H1 (cell line): Measurements from ENCODE around the gene ATP5MC2. TPM values are rescaled to one million over a fixed set of nuclear protein-coding genes. Genes with fewer than 3 reads are reported as not detected.
"Not testable (repeated sequence)": the region's sequence is repeated elsewhere in the genome, so short reads cannot be mapped to it uniquely, and the experiment has no call there.

Experiments
- CTCF ChIA-PET: fragments of 300-600 bp; sonication (Branson Sonifier 250); formaldehyde crosslinking; loops from one replicate; lab custom pipeline; 2021; ENCODE audit not compliant: partially characterized antibody; lab: Charles Lee
- POLR2A ChIA-PET: fragments of 300-600 bp; sonication (Branson Sonifier 250); formaldehyde crosslinking; loops from one replicate; lab custom pipeline; 2021; ENCODE audit warnings: inconsistent platforms; ENCODE audit not compliant: partially characterized antibody; lab: Charles Lee
- DNase-seq, 2 experiments: peaks; one replicate each; pipeline versions ENCODE4 v3.0.0 to v3.0.0-alpha.2; 2010 to 2022; ENCODE audit warnings: low spot score in 2 of 2, low read depth in 1 of 2, mixed read lengths in 1 of 2
- FAIRE-seq: peaks from 2 replicates; lab custom pipeline; 2011; peaks lifted over from hg19 to GRCh38; lab: Jason Lieb, UNC
- H2AFZ ChIP-seq: 2 replicates; pipeline ENCODE4 v1.8.1; 2012; ENCODE audit warnings: low read length, inconsistent platforms
- H2AK5ac ChIP-seq: 2 replicates; pipeline ENCODE4 v1.6.1; 2013; ENCODE audit warnings: low read depth, low read length
- H2BK120ac ChIP-seq: replicated peaks from 2 replicates; pipeline ENCODE3; 2013; ENCODE audit warnings: low read depth, low read length, inconsistent platforms
- H2BK12ac ChIP-seq: 2 replicates; pipeline ENCODE4 v1.6.1; 2013; ENCODE audit warnings: low read depth, low read length
- H2BK15ac ChIP-seq: 2 replicates; pipeline ENCODE4 v1.6.1; 2013; ENCODE audit warnings: low read length
- H2BK20ac ChIP-seq: 2 replicates; pipeline ENCODE4 v1.6.1; 2013; ENCODE audit warnings: low read length
- H2BK5ac ChIP-seq: 2 replicates; pipeline ENCODE4 v1.6.1; 2013; ENCODE audit warnings: low read depth, low read length
- H3K14ac ChIP-seq: 2 replicates; pipeline ENCODE4 v1.6.1; 2013; ENCODE audit warnings: inconsistent platforms; ENCODE audit not compliant: insufficient read length
- H3K18ac ChIP-seq: 2 replicates; pipeline ENCODE4 v1.6.1; 2013; ENCODE audit warnings: low read length; ENCODE audit errors: extremely low read depth
- H3K23ac ChIP-seq: 2 replicates; pipeline ENCODE4 v1.6.1; 2013; ENCODE audit warnings: inconsistent platforms; ENCODE audit not compliant: insufficient read length
- H3K23me2 ChIP-seq: 2 replicates; pipeline ENCODE4 v1.6.1; 2013; ENCODE audit warnings: low read depth, low read length
- H3K27ac ChIP-seq: 2 replicates; pipeline ENCODE4 v1.6.1; 2011; ENCODE audit warnings: low read depth, low read length, inconsistent platforms
- H3K27me3 ChIP-seq, 4 experiments: replicated peaks in 1 of 4; 1 replicate in 1 of 4; 2 replicates in 3 of 4; pipeline versions ENCODE4 v1.6.1 to v1.8.1; 2011 to 2013; ENCODE audit warnings: low read length in 3 of 4, mild to moderate bottlenecking in 3 of 4, inconsistent platforms in 2 of 4, mixed read lengths in 2 of 4, moderate library complexity in 1 of 4; ENCODE audit not compliant: control insufficient read depth in 3 of 4, insufficient read depth in 3 of 4; ENCODE audit errors: extremely low read depth in 1 of 4
- H3K36me3 ChIP-seq, 4 experiments: 2 replicates each; pipeline versions ENCODE4 v1.6.1 to v1.8.1; 2011 to 2013; ENCODE audit warnings: mild to moderate bottlenecking in 4 of 4, low read length in 3 of 4, moderate library complexity in 2 of 4, control low read depth in 1 of 4, inconsistent platforms in 1 of 4; ENCODE audit not compliant: insufficient read depth in 4 of 4, control insufficient read depth in 2 of 4
- H3K4ac ChIP-seq: replicated peaks from 2 replicates; pipeline ENCODE3; 2013; ENCODE audit warnings: low read length, low read depth, mixed read lengths, inconsistent platforms; ENCODE audit not compliant: insufficient read length
- H3K4me1 ChIP-seq, 4 experiments: replicated peaks in 1 of 4; 1 replicate in 1 of 4; 2 replicates in 3 of 4; pipeline versions ENCODE4 v1.6.1 to v1.8.1; 2011 to 2013; ENCODE audit warnings: low read length in 3 of 4, inconsistent platforms in 2 of 4, mixed read lengths in 1 of 4; ENCODE audit not compliant: insufficient read depth in 4 of 4, control insufficient read depth in 3 of 4
- H3K4me2 ChIP-seq, 2 experiments: 2 replicates each; pipeline versions ENCODE4 v1.6.1 to v1.8.1; 2011 to 2013; ENCODE audit warnings: low read depth in 2 of 2, low read length in 2 of 2, control low read depth in 1 of 2, inconsistent platforms in 1 of 2, mild to moderate bottlenecking in 1 of 2; ENCODE audit not compliant: insufficient read depth in 1 of 2
- H3K4me3 ChIP-seq, 4 experiments: fragments of 200-600, 300-600 bp in 1 of 4; sonication (generic), shearing (Covaris generic), sonication (Bioruptor Twin) in 1 of 4; 2 replicates each; pipeline versions ENCODE4 v1.5.1 to v1.8.1; 2011 to 2016; ENCODE audit warnings: low read length in 4 of 4, low read depth in 3 of 4, control low read depth in 2 of 4, inconsistent platforms in 2 of 4, mild to moderate bottlenecking in 2 of 4, mixed read lengths in 1 of 4, moderate library complexity in 1 of 4; ENCODE audit not compliant: insufficient read depth in 2 of 4; ENCODE audit errors: extremely low read depth in 1 of 4
- H3K56ac ChIP-seq: replicated peaks from 2 replicates; pipeline ENCODE3; 2013; ENCODE audit warnings: low read depth, mild to moderate bottlenecking, mixed read lengths, low read length, inconsistent platforms; ENCODE audit not compliant: insufficient read length
- H3K79me1 ChIP-seq: 2 replicates; pipeline ENCODE4 v1.6.1; 2013; ENCODE audit warnings: low read depth, low read length, control low read depth
- H3K79me2 ChIP-seq, 2 experiments: 2 replicates each; pipeline versions ENCODE4 v1.6.1 to v1.8.1; 2012 to 2013; ENCODE audit warnings: low read length in 2 of 2, mild to moderate bottlenecking in 2 of 2, inconsistent platforms in 1 of 2; ENCODE audit not compliant: insufficient read depth in 2 of 2, control insufficient read depth in 1 of 2
- H3K9ac ChIP-seq, 4 experiments: replicated peaks in 1 of 4; 1 replicate in 1 of 4; 2 replicates in 3 of 4; pipeline versions ENCODE4 v1.6.1 to v1.8.1; 2011 to 2013; ENCODE audit warnings: low read depth in 3 of 4, low read length in 3 of 4, control low read depth in 2 of 4, mild to moderate bottlenecking in 2 of 4, moderate library complexity in 2 of 4, inconsistent platforms in 1 of 4; ENCODE audit errors: extremely low read depth in 1 of 4
- H3K9me3 ChIP-seq, 2 experiments: 2 replicates each; pipeline versions ENCODE4 v1.6.1 to v1.8.1; 2012 to 2013; ENCODE audit warnings: mild to moderate bottlenecking in 2 of 2, moderate library complexity in 2 of 2, control low read depth in 1 of 2, inconsistent platforms in 1 of 2, low read depth in 1 of 2, low read length in 1 of 2, mixed read lengths in 1 of 2; ENCODE audit not compliant: insufficient read depth in 2 of 2
- H4K20me1 ChIP-seq, 2 experiments: replicated peaks in 1 of 2; 2 replicates each; pipeline versions ENCODE3 to v1.8.1; 2011 to 2013; ENCODE audit warnings: inconsistent platforms in 2 of 2, low read length in 2 of 2, mild to moderate bottlenecking in 1 of 2; ENCODE audit not compliant: insufficient read depth in 2 of 2, control insufficient read depth in 1 of 2
- H4K5ac ChIP-seq: 2 replicates; pipeline ENCODE4 v1.6.1; 2013; ENCODE audit warnings: low read length, low read depth, mixed read lengths, inconsistent platforms; ENCODE audit not compliant: insufficient read length
- H4K8ac ChIP-seq: 2 replicates; pipeline ENCODE4 v1.8.0; 2013; ENCODE audit warnings: mild to moderate bottlenecking, moderate library complexity, low read length, inconsistent platforms; ENCODE audit not compliant: insufficient read depth; ENCODE audit errors: extremely low read depth
- H4K91ac ChIP-seq: replicated peaks from 2 replicates; pipeline ENCODE3; 2013; ENCODE audit warnings: low read length, mixed read lengths, inconsistent platforms; ENCODE audit not compliant: insufficient read length
- WGBS, 2 experiments: shearing (Covaris generic) in 1 of 2; methylation state at CpG; one replicate each; pipeline versions ENCODE4 v1.1.6 to v1.1.7; 2013 to 2015; ENCODE audit warnings: low lambda C conversion rate in 2 of 2, mixed read lengths in 2 of 2, inconsistent platforms in 1 of 2, low coverage in 1 of 2, missing lambda C conversion rate in 1 of 2; ENCODE audit not compliant: insufficient replicate concordance in 2 of 2, insufficient coverage in 1 of 2, insufficient read length in 1 of 2; ENCODE audit errors: extremely low coverage in 1 of 2, missing lambda C conversion rate in 1 of 2; 5-methylcytosine and 5-hydroxymethylcytosine counted together
- polyA plus RNA-seq, 7 experiments: library from polyadenylated mRNA; depleted of rRNA in 3 of 7; stranded (reverse) in 5 of 7; unstranded in 2 of 7; fragments of >200 nt in 5 of 7; fragments of 200-250 nt in 2 of 7; gene quantifications; 1 replicate in 5 of 7; 2 replicates in 1 of 7; 4 replicates in 1 of 7; pipeline versions ENCODE4 v1.2.1 to v1.2.3, GENCODE V29; 2011 to 2013; ENCODE audit warnings: missing spikeins in 2 of 7, mixed read lengths in 2 of 7
- total RNA-seq: library from RNA; stranded (reverse); fragmentation: NEBNext Ultra II Directional; extraction: Animal tissue kit (Norgen Biotek cat#: 25700); gene quantifications from 2 replicates; pipeline ENCODE4 v1.2.1, GENCODE V29; 2021
- TF ChIP-seq, protein P1 (sequence below): IDR thresholded peaks from 2 replicates; pipeline ENCODE4 v1.6.1; 2012; ENCODE audit warnings: inconsistent platforms

ATP5MC2 gene
- total and polyA plus RNA-seq, 2 of the 8 experiments (the other 6 are each of a cell fraction or from before 2014, with no cell fraction given) = 408 to 952 TPM

DNA sequence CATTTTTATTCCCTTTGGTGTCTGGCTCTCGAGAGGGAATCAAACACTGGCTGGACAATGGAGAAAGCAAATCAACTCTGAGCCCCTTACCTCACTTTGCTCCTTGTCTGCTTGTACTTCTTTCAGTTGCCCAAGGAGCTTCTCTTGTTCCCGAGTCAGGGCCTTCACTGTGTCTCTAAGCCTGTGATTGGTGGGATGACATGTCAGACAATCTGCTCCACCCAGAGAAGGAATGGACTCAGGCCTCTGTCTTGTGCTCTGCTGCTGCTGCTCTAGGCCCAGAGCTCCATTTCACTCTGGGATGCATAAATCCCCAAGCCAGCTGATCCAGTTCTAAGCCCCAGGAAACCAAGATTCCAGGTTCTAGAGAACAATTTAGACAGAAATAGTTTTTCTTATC, 43.8 kb upstream of the ATP5MC2 start (continued):
- TF ChIP-seq, protein P1, sequence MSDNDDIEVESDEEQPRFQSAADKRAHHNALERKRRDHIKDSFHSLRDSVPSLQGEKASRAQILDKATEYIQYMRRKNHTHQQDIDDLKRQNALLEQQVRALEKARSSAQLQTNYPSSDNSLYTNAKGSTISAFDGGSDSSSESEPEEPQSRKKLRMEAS = no peak
- TF ChIP-seq, all 59 proteins: peak for 0

DNA sequence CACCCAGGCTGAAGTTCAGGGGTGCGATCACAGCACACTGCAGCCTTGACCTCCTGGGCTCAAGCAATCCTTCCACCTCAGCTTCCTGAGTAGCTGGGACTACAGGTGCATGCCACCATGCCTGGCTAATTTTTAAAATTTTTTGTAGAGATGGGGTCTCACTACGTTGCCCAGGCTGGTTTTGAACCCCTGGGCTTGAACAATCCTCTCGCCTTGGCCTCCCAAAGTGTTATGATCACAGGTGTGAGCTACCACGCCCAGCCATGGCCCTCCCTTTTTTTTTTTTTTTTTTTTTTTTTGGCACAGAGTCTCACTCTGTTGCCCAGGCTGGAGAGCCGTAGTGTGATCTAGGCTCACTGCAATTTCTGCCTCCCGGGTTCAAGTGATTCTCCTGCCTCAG, 42.7 kb upstream of the ATP5MC2 start:
- H3K79me1 ChIP-seq, H3K9me3 ChIP-seq, FAIRE-seq, H3K4me3 ChIP-seq, H2AK5ac ChIP-seq, H2BK20ac ChIP-seq, H3K4me1 ChIP-seq, H2AFZ ChIP-seq, H2BK15ac ChIP-seq, H3K36me3 ChIP-seq, H3K79me2 ChIP-seq, H3K9ac ChIP-seq, H4K20me1 ChIP-seq, H2BK120ac ChIP-seq, H3K27me3 ChIP-seq, H3K23ac ChIP-seq, H4K91ac ChIP-seq, H4K8ac ChIP-seq, H4K5ac ChIP-seq, H3K4ac ChIP-seq, H3K56ac ChIP-seq, H3K14ac ChIP-seq, H3K27ac ChIP-seq, H2BK12ac ChIP-seq, H2BK5ac ChIP-seq, H3K4me2 ChIP-seq, DNase-seq, H3K23me2 ChIP-seq, H3K18ac ChIP-seq: not testable (repeated sequence)
- ChIA-PET POLR2A (interaction anchor here (1.4 kb wide), 1 partner anchor 9 kb away, joined by 5 read pairs; no protein-coding TSS in a partner anchor), CTCF (interaction anchor here (0.7 to 6.3 kb wide), 8 partner anchors 16 to 39 kb away, joined by 3 to 82 read pairs (median 10); no protein-coding TSS in a partner anchor)
- 80% methylated on average over 4 of the region's 6 CpGs; no CpG with 5 or more reads in 1 of the 2 experiments for WGBS, 2 experiments
